ENCODE measurements around the gene BMP4. TPM values are rescaled to one million over a fixed set of nuclear protein-coding genes. Genes with fewer than 3 reads are reported as not detected.

BMP4 gene
- total RNA-seq, 1 donor: 23.8 TPM

- H3K4me3 ChIP-seq (ENCODE audit: low read depth, low read length): no peak overlapping the region
- DNase-seq (ENCODE audit: low read depth): peak; percentile 75
- no peak for TF ChIP-seq CTCF (IDR thresholded peaks at IDR 0.05; ENCODE audit: insufficient read depth, low read length)
Measured at GRCh38 chr14:53979747-53980642, 23.4 kb upstream of the BMP4 start.

GRCh38 chr14:53979113-53979681 is 22.6 kb upstream of the BMP4 start:
- no peak overlapping the region for H3K4me3 ChIP-seq (ENCODE audit: low read depth, low read length)
- DNase-seq (ENCODE audit: low read depth): peak; percentile 22
- no peak for TF ChIP-seq CTCF (IDR thresholded peaks at IDR 0.05; ENCODE audit: insufficient read depth, low read length)

- no peak for TF ChIP-seq CTCF (IDR thresholded peaks at IDR 0.05; ENCODE audit: insufficient read depth, low read length)
- DNase-seq (ENCODE audit: low read depth): no peak
Measured at GRCh38 chr14:53978194-53978593, 21.6 kb upstream of the BMP4 start.

GRCh38 chr14:53975444-53975843 is 18.8 kb upstream of the BMP4 start:
- DNase-seq (ENCODE audit: low read depth): no peak
- no peak overlapping the region for H3K4me3 ChIP-seq (ENCODE audit: low read depth, low read length)
- TF ChIP-seq CTCF (IDR thresholded peaks at IDR 0.05; ENCODE audit: insufficient read depth, low read length): no peak

More at GRCh38 chr14:53978194-53978593, 21.6 kb upstream of the BMP4 start:
- H3K4me3 ChIP-seq (ENCODE audit: low read depth, low read length): no peak overlapping the region

GRCh38 chr14:53971521-53971920 is 14.9 kb upstream of the BMP4 start:
- no peak for TF ChIP-seq CTCF (IDR thresholded peaks at IDR 0.05; ENCODE audit: insufficient read depth, low read length)
- H3K4me3 ChIP-seq (ENCODE audit: low read depth, low read length): no peak overlapping the region

GRCh38 chr14:53969326-53969725 is 12.7 kb upstream of the BMP4 start:
- DNase-seq (ENCODE audit: low read depth): no peak
- no peak overlapping the region for H3K4me3 ChIP-seq (ENCODE audit: low read depth, low read length)
- TF ChIP-seq CTCF (IDR thresholded peaks at IDR 0.05; ENCODE audit: insufficient read depth, low read length): no peak

More at GRCh38 chr14:53971521-53971920, 14.9 kb upstream of the BMP4 start:
- no peak for DNase-seq (ENCODE audit: low read depth)
